ENCODE results near the gene SNX3. TPM values are rescaled to one million over a fixed set of nuclear protein-coding genes. Genes with fewer than 3 reads are reported as not detected.

Gene SNX3
- total RNA-seq, 1 experiment from 2014 or later = 80.7 TPM

- Histone ChIP-seq H3K9ac (ENCODE audit: extremely low read depth, insufficient read length, low read length) (no peak overlapping the region), H4K8ac (replicated peaks; ENCODE audit: insufficient read length, low read depth, low read length) (no peak overlapping the region), H2BK15ac (ENCODE audit: low read depth, low read length) (no peak overlapping the region), H3K14ac (ENCODE audit: insufficient read depth, low read length) (no peak overlapping the region), H3T11ph (ENCODE audit: low read length) (no peak overlapping the region), H3K79me1 (ENCODE audit: insufficient read depth, low read depth, low read length, poor library complexity, severe bottlenecking) (no peaks in the 10 kb centered on the region), H2AK5ac (ENCODE audit: insufficient read length, low read length) (no peak overlapping the region), H3K4me1 (ENCODE audit: insufficient read depth, low read length) (no peaks in the 10 kb centered on the region), H3K4ac (ENCODE audit: low read depth, low read length) (no peak overlapping the region), H3K79me2 (ENCODE audit: insufficient read depth, low read length) (no peaks in the 10 kb centered on the region), H2BK5ac (ENCODE audit: insufficient read length, low read length) (no peak overlapping the region), H3K18ac (ENCODE audit: insufficient read length, low read depth, low read length) (no peak overlapping the region), H4K91ac (ENCODE audit: insufficient read length, low read depth, low read length) (no peak overlapping the region), H2BK20ac (ENCODE audit: low read depth, low read length, poor library complexity, severe bottlenecking) (no peak overlapping the region), H3K9me3 (ENCODE audit: control insufficient read depth, low read depth, low read length) (no peaks in the 10 kb centered on the region), H3K23ac (ENCODE audit: insufficient read length, low read depth, low read length) (no peak overlapping the region), H2AFZ (ENCODE audit: low read length) (no peak overlapping the region), H3K56ac (ENCODE audit: insufficient read length, low read depth, low read length) (no peak overlapping the region), H2BK120ac (ENCODE audit: low read depth, low read length, poor library complexity, severe bottlenecking) (no peak overlapping the region), H2BK12ac (ENCODE audit: insufficient read length, low read depth, low read length) (no peak overlapping the region), H4K5ac (ENCODE audit: insufficient read length, low read depth, low read length) (no peak overlapping the region), H3K4me2 (ENCODE audit: insufficient read depth, insufficient read length, low read length) (peak overlapping the region; percentile 41), H3K27me3 (ENCODE audit: insufficient read depth, low read length) (peaks cover 96% of the 10 kb centered on the region), H3K23me2 (ENCODE audit: insufficient read length, low read depth, low read length, poor library complexity, severe bottlenecking) (peaks cover 5% of the 10 kb centered on the region), H3K27ac (ENCODE audit: insufficient read length, low read depth, low read length) (no peak overlapping the region), H4K20me1 (ENCODE audit: control insufficient read depth, insufficient read depth, insufficient read length) (no peaks in the 10 kb centered on the region)
- peaks cover 36 to 63% of the 10 kb centered on the region in 2 experiments for H3K4me1 Mint-ChIP-seq
- TF ChIP-seq CTCF (conservative IDR thresholded peaks at IDR 0.05) = no peak
- H3K27me3 Mint-ChIP-seq (ENCODE audit: low read depth) = peaks cover 100% of the 10 kb centered on the region
- H3K4me3 Mint-ChIP-seq = peak overlapping the region in 1 of 2 experiments; percentile 65; a peak in 3 of 5 replicates
- no peak for DNase-seq
- no CpG with 5 or more reads among the region's 31 CpGs for WGBS (ENCODE audit: extremely low coverage, insufficient read length, low lambda C conversion rate)
- peaks cover 2 to 20% of the 10 kb centered on the region in 2 experiments; a peak in 2 of 5 replicates for H3K9me3 Mint-ChIP-seq
- H3K27ac Mint-ChIP-seq = no peak overlapping the region
- H3K36me3 Mint-ChIP-seq (ENCODE audit: insufficient read depth in 1 of 3, low read depth in 3 of 3) = no peaks in the 10 kb centered on the region
These were observed 90.2 kb downstream of the SNX3 start for GRCh38 chr6:108170332-108171290.

All from H9 (cell line).